Prostate gland (tissue), 2 donors: ENCODE results near the gene MYO1B. TPM values are rescaled to one million over a fixed set of nuclear protein-coding genes. Genes with fewer than 3 reads are reported as not detected.

Experiments used
- DNase-seq: peaks from one replicate; pipeline ENCODE4 v3.0.0-alpha.2; 2019; ENCODE audit warnings: low spot score
- H3K27ac ChIP-seq, 2 donors: fragments of 200-600 bp; sonication (generic); 2 replicates each; pipeline ENCODE4 v1.5.1; 2017 to 2019
- H3K27me3 ChIP-seq: fragments of 200-600 bp; sonication (generic); replicated peaks from 2 replicates; pipeline ENCODE4 v1.5.1; 2019; ENCODE audit not compliant: insufficient read depth
- H3K36me3 ChIP-seq, 2 donors: fragments of 200-600 bp; sonication (generic); 1 replicate in 1 of 2; 2 replicates in 1 of 2; pipeline versions ENCODE4 v1.5.1 to v1.8.1; 2017 to 2019
- H3K4me1 ChIP-seq: fragments of 200-600 bp; sonication (generic); replicated peaks from 2 replicates; pipeline ENCODE4 v1.5.1; 2019
- H3K4me3 ChIP-seq, 2 donors: fragments of 200-600 bp; sonication (generic); 2 replicates each; pipeline ENCODE4 v1.5.1; 2017 to 2019
- H3K9me3 ChIP-seq: fragments of 200-600 bp; sonication (generic); 2 replicates; pipeline ENCODE4 v1.5.1; 2017
- POLR2A ChIP-seq: fragments of 450-650 bp; IDR thresholded peaks from one replicate; pipeline ENCODE4 v1.6.1; 2016; ENCODE audit warnings: antibody characterized with exemption, mild to moderate bottlenecking
- POLR2AphosphoS5 ChIP-seq: sonication (generic); formaldehyde crosslinking; IDR thresholded peaks from one replicate; pipeline ENCODE4 v1.6.1; 2017; ENCODE audit warnings: antibody characterized with exemption
- WGBS: methylation state at CpG from one replicate; pipeline ENCODE4 v1.1.5; 2018; 5-methylcytosine and 5-hydroxymethylcytosine counted together
- intact Hi-C: fragments of 100-400 bp; cut with DNase I; formaldehyde crosslinking; loops from one replicate; pipeline ENCODE4 v1.14.2; 2022
- total RNA-seq, 2 donors: library from RNA; depleted of rRNA; stranded (reverse); fragments of >200 nt; gene quantifications; one replicate each; pipeline ENCODE4 v1.1.0, GENCODE V29; 2016
- TF ChIP-seq, protein P1 (sequence below), 4 experiments: fragments of 200-600 bp in 2 of 4; fragments of 450-650 bp in 2 of 4; sonication (generic) in 2 of 4; IDR thresholded peaks; 1 replicate in 3 of 4; 2 replicates in 1 of 4; pipeline ENCODE4 v1.5.1; 2016 to 2019; ENCODE audit warnings: antibody characterized with exemption in 4 of 4, mild to moderate bottlenecking in 2 of 4, moderate library complexity in 2 of 4

The MYO1B gene
- total RNA-seq, 2 donors from 2014 or later, result 22.4 to 38.3 TPM

DNA sequence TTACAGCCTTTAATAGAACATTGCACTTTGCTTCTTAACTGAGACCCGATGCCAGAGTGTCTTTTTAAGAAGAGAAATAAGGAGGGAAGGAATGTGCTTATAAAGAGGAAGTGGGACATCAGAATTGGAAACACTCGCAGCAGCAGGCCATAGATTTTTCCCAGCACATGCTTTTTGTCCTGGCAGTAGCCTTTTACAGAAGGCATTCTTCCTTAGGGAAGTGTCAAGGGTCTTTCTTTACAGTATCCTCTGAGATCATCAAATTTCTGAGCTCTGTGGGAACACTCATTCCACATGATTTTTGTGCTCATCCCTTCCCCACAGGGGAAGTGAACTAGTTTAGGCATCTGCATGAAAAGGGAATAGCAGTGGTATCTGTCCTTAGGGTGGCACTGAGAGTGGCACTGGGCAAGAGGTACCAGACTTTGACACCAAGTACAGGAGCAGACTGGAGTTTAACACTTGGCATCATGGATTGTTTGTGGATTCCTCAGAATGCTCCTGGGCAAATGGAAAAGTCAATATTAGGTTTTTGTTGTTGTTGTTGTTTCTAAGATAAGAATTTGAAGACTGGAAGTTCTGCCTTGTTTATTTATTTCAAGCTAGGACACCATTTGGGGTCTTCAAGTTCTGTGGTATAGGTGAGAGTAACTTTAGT is 4.1 kb downstream of the MYO1B start:
- H3K9me3 ChIP-seq, result no peaks in the 10 kb centered on the region
- H3K4me3 ChIP-seq, result no peak overlapping the region
- H3K27ac ChIP-seq, result no peak overlapping the region
- no peak for DNase-seq
- H3K27me3 ChIP-seq, result no peaks in the 10 kb centered on the region
- TF ChIP-seq POLR2A, result no peak
- no peak for TF ChIP-seq POLR2AphosphoS5
- TF ChIP-seq, protein P1, sequence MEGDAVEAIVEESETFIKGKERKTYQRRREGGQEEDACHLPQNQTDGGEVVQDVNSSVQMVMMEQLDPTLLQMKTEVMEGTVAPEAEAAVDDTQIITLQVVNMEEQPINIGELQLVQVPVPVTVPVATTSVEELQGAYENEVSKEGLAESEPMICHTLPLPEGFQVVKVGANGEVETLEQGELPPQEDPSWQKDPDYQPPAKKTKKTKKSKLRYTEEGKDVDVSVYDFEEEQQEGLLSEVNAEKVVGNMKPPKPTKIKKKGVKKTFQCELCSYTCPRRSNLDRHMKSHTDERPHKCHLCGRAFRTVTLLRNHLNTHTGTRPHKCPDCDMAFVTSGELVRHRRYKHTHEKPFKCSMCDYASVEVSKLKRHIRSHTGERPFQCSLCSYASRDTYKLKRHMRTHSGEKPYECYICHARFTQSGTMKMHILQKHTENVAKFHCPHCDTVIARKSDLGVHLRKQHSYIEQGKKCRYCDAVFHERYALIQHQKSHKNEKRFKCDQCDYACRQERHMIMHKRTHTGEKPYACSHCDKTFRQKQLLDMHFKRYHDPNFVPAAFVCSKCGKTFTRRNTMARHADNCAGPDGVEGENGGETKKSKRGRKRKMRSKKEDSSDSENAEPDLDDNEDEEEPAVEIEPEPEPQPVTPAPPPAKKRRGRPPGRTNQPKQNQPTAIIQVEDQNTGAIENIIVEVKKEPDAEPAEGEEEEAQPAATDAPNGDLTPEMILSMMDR (IDR thresholded peaks at IDR 0.05), result no peak
- H3K36me3 ChIP-seq, result no peaks in the 10 kb centered on the region
- intact Hi-C loops, result loop anchor here (5.0 kb wide), 1 partner anchor 118 kb away; no protein-coding TSS in a partner anchor
- WGBS, result 47% methylated on average over 2 of the region's 2 CpGs
- H3K4me1 ChIP-seq, result no peaks in the 10 kb centered on the region

DNA sequence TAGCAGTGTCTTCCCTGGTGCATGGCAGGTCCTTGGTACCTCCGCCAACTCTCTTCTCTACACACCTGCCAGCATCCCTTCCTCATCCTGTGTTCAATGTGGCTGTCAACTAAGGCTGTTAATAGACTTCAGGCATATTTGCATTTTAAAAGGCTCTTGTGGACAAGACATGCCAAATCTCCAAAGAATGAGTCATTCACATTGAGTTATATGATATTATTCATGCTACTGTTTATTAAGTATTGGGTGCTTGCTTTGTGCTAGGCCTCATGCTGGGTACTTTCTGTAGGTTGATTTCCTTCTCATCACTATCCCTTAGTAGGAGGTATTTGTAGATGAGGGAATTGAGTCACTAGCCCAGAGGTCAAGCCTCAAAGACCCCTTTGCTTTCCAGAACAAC is 5.2 kb downstream of the MYO1B start:
- WGBS, result 89% methylated on average over 1 of the region's 1 CpG
- Histone ChIP-seq H3K4me1 (no peaks in the 10 kb centered on the region), H3K4me3 (no peak overlapping the region), H3K36me3 (no peaks in the 10 kb centered on the region), H3K9me3 (no peaks in the 10 kb centered on the region), H3K27ac (no peak overlapping the region), H3K27me3 (no peaks in the 10 kb centered on the region)
- TF ChIP-seq, protein P1 (IDR thresholded peaks at IDR 0.05), result no peak
- TF ChIP-seq POLR2AphosphoS5 (no peak), POLR2A (no peak)
- intact Hi-C loops, result no loop called here
- DNase-seq, result no peak

DNA sequence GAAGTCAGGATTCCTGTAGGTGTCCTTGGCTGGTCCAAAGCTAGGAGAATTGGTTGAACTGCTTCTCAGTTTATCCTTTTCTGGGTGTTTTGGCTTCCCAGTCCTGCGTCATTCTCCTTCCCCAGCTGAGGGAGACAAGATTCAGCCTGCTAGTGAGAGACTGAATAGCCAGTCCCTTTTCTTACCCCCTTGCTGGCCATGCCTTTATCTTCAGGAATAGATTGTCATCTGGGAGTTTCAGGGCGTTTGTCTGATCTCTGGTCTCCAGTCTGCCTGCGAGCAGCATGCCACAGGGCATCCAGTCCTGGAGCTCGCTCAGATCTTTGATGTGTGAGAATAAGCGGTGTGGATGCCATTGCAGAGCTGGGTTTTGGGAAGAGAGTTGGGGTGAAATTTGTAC is 5.8 kb downstream of the MYO1B start:
- intact Hi-C loops, result no loop called here
- Histone ChIP-seq H3K27ac (no peak overlapping the region), H3K9me3 (no peaks in the 10 kb centered on the region), H3K27me3 (no peaks in the 10 kb centered on the region), H3K4me3 (no peak overlapping the region), H3K36me3 (no peaks in the 10 kb centered on the region), H3K4me1 (no peaks in the 10 kb centered on the region)
- WGBS, result 73% methylated on average over 5 of the region's 5 CpGs
- DNase-seq, result no peak
- TF ChIP-seq POLR2A, result no peak
- TF ChIP-seq POLR2AphosphoS5, result no peak
- TF ChIP-seq, protein P1 (IDR thresholded peaks at IDR 0.05), result no peak

DNA sequence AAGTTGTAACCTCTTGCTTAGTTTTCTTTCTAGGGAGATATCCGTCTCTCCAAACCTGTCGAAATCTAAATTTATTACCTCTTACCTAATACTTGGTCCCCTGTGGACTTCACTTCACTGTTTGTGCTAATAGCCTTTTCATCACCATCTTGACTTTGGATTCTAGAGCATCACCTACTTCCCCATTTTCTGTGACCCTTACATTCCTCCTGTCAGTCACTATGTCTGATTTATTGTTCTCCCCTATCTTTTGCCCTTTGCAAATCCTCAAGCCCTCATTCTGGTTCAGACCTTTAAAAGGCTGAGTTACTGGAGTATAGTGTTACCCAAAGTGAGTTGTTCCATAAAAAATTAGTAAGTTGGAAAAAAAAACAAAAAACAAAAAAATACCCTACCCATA is 7.5 kb downstream of the MYO1B start:
- no peak overlapping the region for H3K4me3 ChIP-seq
- no peaks in the 10 kb centered on the region for H3K4me1 ChIP-seq
- H3K9me3 ChIP-seq, result no peaks in the 10 kb centered on the region
- H3K27ac ChIP-seq, result no peak overlapping the region
- intact Hi-C loops, result no loop called here
- no peak for DNase-seq
- no peaks in the 10 kb centered on the region for H3K27me3 ChIP-seq
- TF ChIP-seq, protein P1 (IDR thresholded peaks at IDR 0.05), result no peak
- TF ChIP-seq POLR2A (no peak), POLR2AphosphoS5 (no peak)
- WGBS, result 83% methylated on average over 2 of the region's 2 CpGs
- H3K36me3 ChIP-seq, result no peaks in the 10 kb centered on the region

DNA sequence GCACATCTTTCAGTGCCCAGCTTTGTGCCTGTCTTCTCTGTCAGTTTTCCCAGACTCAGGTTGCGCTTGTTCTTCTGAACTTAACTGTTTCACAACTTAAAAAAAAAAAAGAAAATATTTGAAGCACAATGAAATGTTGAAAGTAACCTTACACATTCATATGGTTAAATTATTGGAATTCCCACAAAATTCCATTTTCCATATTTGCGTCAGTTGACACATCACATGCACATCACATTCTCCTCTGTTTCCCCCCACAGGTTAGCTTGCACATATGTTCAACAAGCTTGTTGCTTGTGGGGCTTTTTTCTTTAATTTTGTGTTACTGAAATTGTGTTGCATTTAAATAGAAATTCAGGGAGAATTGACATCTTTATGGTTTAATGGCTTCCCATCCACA is 8.3 kb downstream of the MYO1B start:
- TF ChIP-seq POLR2A (no peak), POLR2AphosphoS5 (no peak)
- TF ChIP-seq, protein P1 (IDR thresholded peaks at IDR 0.05), result no peak
- WGBS, result 96% methylated on average over 2 of the region's 2 CpGs
- Histone ChIP-seq H3K9me3 (no peaks in the 10 kb centered on the region), H3K4me1 (no peaks in the 10 kb centered on the region), H3K36me3 (no peaks in the 10 kb centered on the region), H3K27ac (no peak overlapping the region), H3K27me3 (no peaks in the 10 kb centered on the region), H3K4me3 (no peak overlapping the region)
- intact Hi-C loops, result no loop called here
- DNase-seq, result no peak
